Common myeloid progenitor, CD34-positive (primary cell): Measurements from ENCODE around the gene NANOS3.
A peak's percentile ranks its signal among the peaks of the same experiment; 100 is the strongest.

Source experiments
- CTCF ChIA-PET: fragments of 350-600 bp; sonication (Branson Sonifier 250); formaldehyde crosslinking; loops from one replicate; lab custom pipeline; 2021; ENCODE audit warnings: antibody characterized with exemption; lab: Charles Lee
- POLR2A ChIA-PET: fragments of 350-600 bp; sonication (Branson Sonifier 250); formaldehyde crosslinking; loops from one replicate; lab custom pipeline; 2021; ENCODE audit warnings: antibody characterized with exemption; lab: Charles Lee
- DNase-seq, 3 donors: peaks; one replicate each; pipeline versions ENCODE4 v3.0.0 to v3.0.0-alpha.2; 2013
- H3K27ac ChIP-seq, 2 experiments: 1 replicate in 1 of 2; 2 replicates in 1 of 2; pipeline ENCODE4 v1.7.0; 2013; ENCODE audit warnings: inconsistent platforms in 2 of 2, low read length in 2 of 2, mild to moderate bottlenecking in 2 of 2, low read depth in 1 of 2, moderate library complexity in 1 of 2; ENCODE audit not compliant: severe bottlenecking in 2 of 2, insufficient read depth in 1 of 2, poor library complexity in 1 of 2
- H3K27me3 ChIP-seq, 5 experiments: replicated peaks in 2 of 5; 1 replicate in 3 of 5; 2 replicates in 2 of 5; pipeline versions ENCODE4 v1.6.1 to v1.7.0; 2013; ENCODE audit warnings: low read length in 4 of 5, mild to moderate bottlenecking in 2 of 5, moderate library complexity in 2 of 5, inconsistent platforms in 1 of 5; ENCODE audit not compliant: insufficient read depth in 5 of 5, control insufficient read depth in 4 of 5
- H3K36me3 ChIP-seq, 4 experiments: 1 replicate in 2 of 4; 2 replicates in 2 of 4; pipeline versions ENCODE4 v1.6.1 to v1.7.0; 2013; ENCODE audit warnings: low read length in 3 of 4, control low read depth in 1 of 4, mild to moderate bottlenecking in 1 of 4; ENCODE audit not compliant: control insufficient read depth in 4 of 4, insufficient read depth in 4 of 4
- H3K4me1 ChIP-seq, 4 experiments: 1 replicate in 3 of 4; 2 replicates in 1 of 4; pipeline versions ENCODE4 v1.6.1 to v1.7.1; 2013; ENCODE audit warnings: low read length in 3 of 4, mild to moderate bottlenecking in 3 of 4, control low read depth in 1 of 4, inconsistent platforms in 1 of 4, moderate library complexity in 1 of 4; ENCODE audit not compliant: control insufficient read depth in 4 of 4, insufficient read depth in 4 of 4; ENCODE audit errors: control extremely low read depth in 1 of 4
- H3K4me3 ChIP-seq, 7 experiments: 1 replicate in 4 of 7; 2 replicates in 3 of 7; pipeline versions ENCODE4 v1.5.1 to v1.7.0; 2013; ENCODE audit warnings: mild to moderate bottlenecking in 7 of 7, low read length in 6 of 7, moderate library complexity in 6 of 7, inconsistent platforms in 2 of 7, low read depth in 2 of 7, control low read depth in 1 of 7; ENCODE audit not compliant: insufficient read depth in 4 of 7, control insufficient read depth in 1 of 7; ENCODE audit errors: extremely low read depth in 1 of 7
- H3K9me3 ChIP-seq, 5 experiments: 1 replicate in 4 of 5; 2 replicates in 1 of 5; pipeline versions ENCODE4 v1.6.1 to v1.7.1; 2013; ENCODE audit warnings: low read length in 4 of 5, mild to moderate bottlenecking in 2 of 5, inconsistent platforms in 1 of 5, low read depth in 1 of 5, moderate library complexity in 1 of 5; ENCODE audit not compliant: control insufficient read depth in 4 of 5, insufficient read depth in 2 of 5; ENCODE audit errors: control extremely low read depth in 1 of 5
- WGBS: methylation state at CpG from one replicate; pipeline ENCODE4 v1.1.5; 2013; ENCODE audit not compliant: insufficient coverage; 5-methylcytosine and 5-hydroxymethylcytosine counted together

NANOS3 gene

GRCh38 chr19:13872339-13872694, 4.6 kb upstream of the NANOS3 start:
- POLR2A ChIA-PET: interaction anchor here (0.5 to 2.1 kb wide), 9 partner anchors 8 to 487 kb away, joined by 3 to 19 read pairs (median 4); partner anchors contain the start of gene IL27RA
- DNase-seq: no peak
- CTCF ChIA-PET: interaction anchor here (0.6 to 2.7 kb wide), 9 partner anchors 9 to 243 kb away, joined by 3 to 16 read pairs (median 3); no protein-coding TSS in a partner anchor
- peaks cover 0 to 6% (median 0%) of the 10 kb centered on the region in 4 experiments for H3K36me3 ChIP-seq
- no peaks in the 10 kb centered on the region for H3K9me3 ChIP-seq
- H3K27ac ChIP-seq: peak overlapping the region in 1 of 2 experiments; percentile 49
- peaks cover 0 to 28% (median 17%) of the 10 kb centered on the region in 4 experiments for H3K4me1 ChIP-seq
- H3K27me3 ChIP-seq: no peaks in the 10 kb centered on the region
- WGBS: 40% methylated on average over 3 of the region's 5 CpGs
- H3K4me3 ChIP-seq: peak overlapping the region; percentile 10 to 76 (median 48)

GRCh38 chr19:13872695-13873389, 4.1 kb upstream of the NANOS3 start:
- peak; percentile 85 to 94 (median 92) for DNase-seq
- Histone ChIP-seq H3K4me1 (peaks cover 0 to 23% (median 15%) of the 10 kb centered on the region in 4 experiments), H3K27ac (peak overlapping the region in 1 of 2 experiments; percentile 49), H3K36me3 (peaks cover 0 to 6% (median 2%) of the 10 kb centered on the region in 4 experiments), H3K27me3 (no peaks in the 10 kb centered on the region), H3K9me3 (no peaks in the 10 kb centered on the region), H3K4me3 (peak overlapping the region; percentile 18 to 76 (median 48))
- CTCF ChIA-PET: interaction anchor here (0.6 to 2.7 kb wide), 8 partner anchors 9 to 242 kb away, joined by 3 to 16 read pairs (median 4); no protein-coding TSS in a partner anchor
- 3% methylated on average over 18 of the region's 45 CpGs for WGBS
- POLR2A ChIA-PET: interaction anchor here (0.5 to 2.1 kb wide), 8 partner anchors 8 to 487 kb away, joined by 3 to 19 read pairs (median 4); no protein-coding TSS in a partner anchor

GRCh38 chr19:13873834-13874515, 3.0 kb upstream of the NANOS3 start:
- Histone ChIP-seq H3K36me3 (peaks cover 0 to 6% (median 2%) of the 10 kb centered on the region in 4 experiments), H3K4me1 (peaks cover 0 to 22% (median 14%) of the 10 kb centered on the region in 4 experiments), H3K9me3 (no peaks in the 10 kb centered on the region), H3K27me3 (no peaks in the 10 kb centered on the region), H3K4me3 (no peak overlapping the region), H3K27ac (no peak overlapping the region)
- 77% methylated on average over 23 of the region's 35 CpGs for WGBS
- CTCF ChIA-PET: interaction anchor here (2.7 kb wide), 1 partner anchor 8 kb away, joined by 6 read pairs; no protein-coding TSS in a partner anchor
- no peak for DNase-seq
- POLR2A ChIA-PET: interaction anchor here (2.1 kb wide), 1 partner anchor 38 kb away, joined by 19 read pairs; no protein-coding TSS in a partner anchor

- WGBS: 100% methylated on average over 1 of the region's 5 CpGs
Observed at GRCh38 chr19:13875824-13876223, 1.1 kb upstream of the NANOS3 start.

GRCh38 chr19:13877303-13877702, 369 bp downstream of the NANOS3 start:
- Histone ChIP-seq H3K36me3 (peaks cover 0 to 4% (median 0%) of the 10 kb centered on the region in 4 experiments), H3K27me3 (no peaks in the 10 kb centered on the region), H3K4me3 (no peak overlapping the region), H3K4me1 (peaks cover under 1 to 48% (median 36%) of the 10 kb centered on the region in 4 experiments), H3K9me3 (no peaks in the 10 kb centered on the region), H3K27ac (no peak overlapping the region)
- POLR2A ChIA-PET: no interaction called here
- 97% methylated on average over 27 of the region's 27 CpGs for WGBS
- no peak for DNase-seq
- CTCF ChIA-PET: interaction anchor here (0.7 to 1.6 kb wide), 4 partner anchors 9 to 154 kb away, joined by 3 to 6 read pairs (median 3); partner anchors contain the start of gene IL27RA

More at GRCh38 chr19:13875824-13876223, 1.1 kb upstream of the NANOS3 start:
- H3K36me3 ChIP-seq: peaks cover 0 to 5% (median 2%) of the 10 kb centered on the region in 4 experiments
- no peak overlapping the region for H3K27ac ChIP-seq
- H3K27me3 ChIP-seq: no peaks in the 10 kb centered on the region
- ChIA-PET CTCF (interaction anchor here (0.6 to 1.7 kb wide), 7 partner anchors 34 to 250 kb away, joined by 3 to 7 read pairs (median 3); partner anchors contain the start of gene MISP3), POLR2A (no interaction called here)
- no peaks in the 10 kb centered on the region for H3K9me3 ChIP-seq
- DNase-seq: no peak
- peaks cover 0 to 33% (median 22%) of the 10 kb centered on the region in 4 experiments for H3K4me1 ChIP-seq
- no peak overlapping the region for H3K4me3 ChIP-seq

- Histone ChIP-seq H3K9me3 (no peaks in the 10 kb centered on the region), H3K4me3 (peak overlapping the region in 6 of 7 experiments; percentile 3 to 65 (median 47)), H3K36me3 (peaks cover 0 to 4% (median 0%) of the 10 kb centered on the region in 4 experiments), H3K27ac (peak overlapping the region in 1 of 2 experiments; percentile 82), H3K27me3 (no peaks in the 10 kb centered on the region), H3K4me1 (peaks cover 3 to 65% (median 43%) of the 10 kb centered on the region in 4 experiments)
- ChIA-PET CTCF (interaction anchor here (0.7 to 4.2 kb wide), 33 partner anchors 12 to 603 kb away, joined by 3 to 22 read pairs (median 4); partner anchors contain the start of genes IL27RA and PODNL1), POLR2A (interaction anchor here (0.6 to 1.1 kb wide), 4 partner anchors 26 to 155 kb away, joined by 3 read pairs; partner anchors contain the start of genes BRME1 and CC2D1A)
- 2% methylated on average over 30 of the region's 34 CpGs for WGBS
- DNase-seq: peak; percentile 95 to 98 (median 97)
Observed at GRCh38 chr19:13880059-13881043, 3.4 kb downstream of the NANOS3 start.
